COR-L47 (cell line): Measurements from ENCODE around the gene IGLL5.
"Not testable (repeated sequence)": the region's sequence is repeated elsewhere in the genome, so short reads cannot be mapped to it uniquely, and the experiment has no call there.

Experiments
- DNase-seq: peaks from one replicate; lab custom pipeline; 2025; lab: John Stamatoyannopoulos, UW

The IGLL5 gene

GRCh38 chr22:22914726-22915669 lies 27.4 kb downstream of the IGLL5 start:
- DNase-seq, result no peak

- DNase-seq, result no peak
Measured at GRCh38 chr22:22915670-22916035, 28.0 kb downstream of the IGLL5 start.

- DNase-seq, result no peak
Measured at GRCh38 chr22:22916215-22916951, 28.8 kb downstream of the IGLL5 start.

GRCh38 chr22:22916952-22917290 lies 29.3 kb downstream of the IGLL5 start:
- DNase-seq, result no peak

- DNase-seq, result no peak
Measured at GRCh38 chr22:22917377-22917776, 29.8 kb downstream of the IGLL5 start.

- no peak for DNase-seq
Measured at GRCh38 chr22:22918297-22918965, 30.8 kb downstream of the IGLL5 start.

GRCh38 chr22:22919041-22919440 lies 31.4 kb downstream of the IGLL5 start:
- no peak for DNase-seq

- no peak for DNase-seq
Measured at GRCh38 chr22:22920104-22920654, 32.6 kb downstream of the IGLL5 start.

GRCh38 chr22:22920910-22921550 lies 33.4 kb downstream of the IGLL5 start:
- DNase-seq, result no peak

- DNase-seq, result no peak
Measured at GRCh38 chr22:22921575-22921974, 34.0 kb downstream of the IGLL5 start.

GRCh38 chr22:22922092-22922953 lies 34.7 kb downstream of the IGLL5 start:
- not testable (repeated sequence) for DNase-seq

- DNase-seq, result no peak
Measured at GRCh38 chr22:22922954-22923319, 35.3 kb downstream of the IGLL5 start.

- no peak for DNase-seq
Measured at GRCh38 chr22:22923379-22923778, 35.8 kb downstream of the IGLL5 start.

GRCh38 chr22:22923930-22924329 lies 36.3 kb downstream of the IGLL5 start:
- DNase-seq, result no peak

GRCh38 chr22:22924369-22925145 lies 36.9 kb downstream of the IGLL5 start:
- no peak for DNase-seq

GRCh38 chr22:22925146-22925804 lies 37.7 kb downstream of the IGLL5 start:
- no peak for DNase-seq

GRCh38 chr22:22925805-22926369 lies 38.3 kb downstream of the IGLL5 start:
- no peak for DNase-seq

- no peak for DNase-seq
Measured at GRCh38 chr22:22926370-22927195, 39.0 kb downstream of the IGLL5 start.
